Stimulated activated naive B cell treated with anti-CD40 and anti-IgM and Interleukin-4, amounts not matched to agents 10 μg/mL and 1 μg/mL and 100 μg/mL, for 72 hours (primary cell): Measurements from ENCODE around the gene CDH13.

ENCODE experiments used
- ATAC-seq, 2 donors: fragments of 150-1000 bp; cut with Tn5 transposase; replicated peaks; 2 replicates each; pipeline ENCODE4 v1.10.0; 2021; ENCODE audit warnings: moderate library complexity in 1 of 2
- DNase-seq: peaks from one replicate; pipeline ENCODE4 v3.0.0; 2021
- H3K27ac Mint-ChIP-seq: one replicate; pipeline ENCODE4 v1.8.0; 2022; ENCODE audit warnings: mild to moderate bottlenecking, mixed read lengths
- H3K27me3 Mint-ChIP-seq, 2 donors: one replicate each; pipeline ENCODE4 v1.8.0; 2022; ENCODE audit warnings: mixed read lengths in 2 of 2
- H3K36me3 Mint-ChIP-seq, 2 donors: one replicate each; pipeline ENCODE4 v1.8.0; 2022; ENCODE audit warnings: mixed read lengths in 2 of 2, mild to moderate bottlenecking in 1 of 2
- H3K4me1 Mint-ChIP-seq, 2 donors: one replicate each; pipeline ENCODE4 v1.8.0; 2022; ENCODE audit warnings: mixed read lengths in 2 of 2, mild to moderate bottlenecking in 1 of 2
- H3K4me3 Mint-ChIP-seq, 2 donors: one replicate each; pipeline ENCODE4 v1.8.0; 2022; ENCODE audit warnings: mild to moderate bottlenecking in 2 of 2, mixed read lengths in 2 of 2, moderate library complexity in 1 of 2
- H3K9me3 Mint-ChIP-seq, 2 donors: one replicate each; pipeline ENCODE4 v1.8.0; 2022; ENCODE audit warnings: mixed read lengths in 2 of 2, mild to moderate bottlenecking in 1 of 2

The CDH13 gene

DNA sequence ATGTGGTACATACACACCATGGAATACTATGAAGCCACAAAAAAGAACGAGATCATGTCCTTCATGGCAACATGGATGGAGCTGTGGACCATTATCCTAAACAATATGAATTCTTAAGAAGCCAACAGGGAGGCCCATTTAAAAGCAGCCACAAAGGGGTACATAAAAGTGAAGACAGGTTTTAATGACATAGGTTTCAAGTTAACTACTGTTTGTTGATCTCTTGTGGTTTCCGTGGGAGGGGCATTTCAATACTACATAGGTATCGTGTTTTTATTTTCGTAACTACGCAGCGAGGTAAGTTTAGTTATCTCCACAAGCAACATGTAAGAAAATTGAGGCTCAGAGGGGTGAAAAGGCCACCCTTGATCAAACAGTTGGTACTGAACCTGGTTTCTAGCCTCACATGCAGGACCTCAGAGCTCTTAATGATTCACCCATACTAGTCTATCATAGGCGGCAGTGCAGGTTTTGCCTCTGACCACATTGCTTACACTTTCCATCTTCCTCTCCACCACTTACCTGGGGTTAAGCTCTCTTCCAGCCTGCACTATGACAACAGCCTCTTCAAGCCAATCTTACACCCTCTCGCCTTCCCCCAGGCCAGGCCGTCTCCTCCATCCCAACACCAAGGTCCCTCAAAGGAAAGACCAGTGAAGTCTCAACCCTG lies 646.9 kb downstream of the CDH13 start:
- Mint-ChIP-seq H3K36me3 (no peaks in the 10 kb centered on the region), H3K27me3 (peaks cover 11 to 13% of the 10 kb centered on the region in 2 donors), H3K27ac (no peak overlapping the region), H3K4me3 (no peak overlapping the region), H3K4me1 (no peaks in the 10 kb centered on the region), H3K9me3 (no peaks in the 10 kb centered on the region)
- ATAC-seq (no peak), DNase-seq (no peak)

DNA sequence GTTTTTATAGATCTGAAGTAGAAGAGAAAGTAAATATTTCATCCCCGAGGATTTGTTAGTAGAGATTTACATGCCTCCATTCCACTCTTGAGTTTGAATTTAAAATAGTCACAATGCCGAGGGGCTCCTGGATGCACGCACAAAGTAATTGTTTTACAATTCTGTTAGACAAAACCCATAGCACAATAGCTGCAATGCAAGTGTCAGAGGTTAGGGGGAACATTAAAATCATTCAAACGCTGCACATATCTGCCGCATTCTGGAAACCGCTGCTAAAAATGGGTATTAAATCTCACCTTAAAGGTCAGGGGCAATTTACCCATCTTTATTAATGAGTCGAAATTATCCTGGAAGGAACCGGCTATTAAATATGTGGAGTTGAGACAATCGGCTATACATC lies 652.5 kb downstream of the CDH13 start:
- H3K27ac Mint-ChIP-seq, result no peak overlapping the region
- peaks cover 0 to 3% of the 10 kb centered on the region in 2 donors for H3K27me3 Mint-ChIP-seq
- no peak for ATAC-seq
- H3K36me3 Mint-ChIP-seq, result no peaks in the 10 kb centered on the region
- no peaks in the 10 kb centered on the region for H3K4me1 Mint-ChIP-seq
- no peak for DNase-seq
- H3K4me3 Mint-ChIP-seq, result no peak overlapping the region
- no peaks in the 10 kb centered on the region for H3K9me3 Mint-ChIP-seq

DNA sequence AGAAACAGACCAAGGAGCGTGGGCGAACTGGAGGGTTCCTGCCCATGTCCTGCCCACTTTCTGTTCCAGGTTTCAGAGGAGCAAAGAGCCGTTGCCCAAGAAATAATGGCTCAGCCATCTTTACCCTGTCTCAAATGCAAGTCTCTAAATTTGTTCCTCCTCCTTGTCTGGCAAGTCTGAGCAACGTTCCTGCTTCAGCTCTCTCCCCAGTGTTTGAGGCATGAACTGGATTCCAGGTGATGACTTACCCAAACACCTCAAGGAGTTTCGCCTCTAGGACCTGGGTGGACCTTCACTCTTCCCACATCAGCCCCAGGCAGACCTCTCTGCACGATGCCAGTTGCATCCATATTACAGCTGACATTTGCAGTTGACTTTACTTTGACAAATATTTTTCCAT lies 659.2 kb downstream of the CDH13 start:
- no peak for ATAC-seq
- no peaks in the 10 kb centered on the region for H3K36me3 Mint-ChIP-seq
- peaks cover 0 to 2% of the 10 kb centered on the region in 2 donors for H3K27me3 Mint-ChIP-seq
- H3K9me3 Mint-ChIP-seq, result no peaks in the 10 kb centered on the region
- H3K4me1 Mint-ChIP-seq, result no peaks in the 10 kb centered on the region
- no peak for DNase-seq
- no peak overlapping the region for H3K27ac Mint-ChIP-seq
- H3K4me3 Mint-ChIP-seq, result no peak overlapping the region

DNA sequence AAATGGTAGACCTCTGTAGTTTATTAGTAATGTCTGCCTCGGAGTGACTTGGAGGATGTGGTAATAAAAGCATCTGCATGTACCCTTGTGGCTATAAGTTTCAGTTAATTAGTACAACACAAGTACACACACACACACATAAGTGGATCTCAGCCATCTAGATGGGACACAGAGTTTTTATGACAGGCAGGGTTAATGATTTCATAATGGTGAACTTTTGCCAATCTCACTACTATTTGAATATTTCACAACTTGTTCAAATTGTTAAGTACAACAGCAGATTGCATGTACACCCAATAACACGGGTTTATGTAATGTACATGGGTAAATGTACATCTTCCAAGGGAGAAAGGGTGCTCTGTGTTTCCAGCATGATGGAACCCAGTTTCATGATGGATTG lies 669.7 kb downstream of the CDH13 start:
- H3K9me3 Mint-ChIP-seq, result no peaks in the 10 kb centered on the region
- H3K36me3 Mint-ChIP-seq, result no peaks in the 10 kb centered on the region
- DNase-seq (no peak), ATAC-seq (no peak)
- H3K27me3 Mint-ChIP-seq, result peaks cover 0 to 7% of the 10 kb centered on the region in 2 donors
- H3K27ac Mint-ChIP-seq, result no peak overlapping the region
- no peak overlapping the region for H3K4me3 Mint-ChIP-seq
- no peaks in the 10 kb centered on the region for H3K4me1 Mint-ChIP-seq

DNA sequence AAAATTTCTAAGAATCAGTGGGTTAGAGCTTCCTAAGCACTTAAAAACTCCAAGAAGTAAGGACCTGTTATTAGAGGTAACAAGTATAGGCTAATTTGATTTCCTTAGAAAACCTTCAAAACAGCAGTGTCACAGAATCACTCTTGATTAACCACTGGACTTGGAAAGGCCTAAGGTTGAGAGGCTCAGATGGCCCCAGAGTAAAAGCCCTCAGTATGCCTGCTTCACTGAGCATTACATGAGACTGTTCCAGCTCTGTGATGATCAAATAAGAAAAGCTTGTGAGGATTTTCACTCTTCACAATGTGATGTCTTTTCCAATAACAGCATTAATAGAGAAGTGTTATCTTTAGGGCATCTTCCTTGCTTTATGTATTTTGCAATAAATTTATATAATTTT lies 671.8 kb downstream of the CDH13 start:
- no peak for ATAC-seq
- no peaks in the 10 kb centered on the region for H3K9me3 Mint-ChIP-seq
- H3K27me3 Mint-ChIP-seq, result peaks cover 0 to 5% of the 10 kb centered on the region in 2 donors
- no peaks in the 10 kb centered on the region for H3K36me3 Mint-ChIP-seq
- DNase-seq, result no peak
- H3K27ac Mint-ChIP-seq, result no peak overlapping the region
- no peaks in the 10 kb centered on the region for H3K4me1 Mint-ChIP-seq
- no peak overlapping the region for H3K4me3 Mint-ChIP-seq

DNA sequence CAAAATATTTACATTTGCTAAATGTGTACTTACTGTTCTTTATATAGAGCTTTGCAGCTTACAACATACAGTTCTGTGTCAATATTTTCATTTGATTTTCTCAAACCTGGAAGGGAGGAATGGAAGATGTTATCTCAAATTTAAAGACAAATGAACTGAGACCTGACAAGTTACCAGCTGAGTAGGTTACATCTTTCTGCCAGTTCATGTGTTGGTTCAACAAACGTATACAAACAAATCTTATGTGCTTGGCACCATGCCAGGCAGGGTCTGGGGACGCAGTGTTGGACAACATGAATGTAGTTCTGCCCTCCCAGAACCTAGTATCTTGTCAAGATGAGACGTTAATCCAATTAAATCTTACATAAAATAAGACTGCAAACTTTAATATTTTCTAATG lies 673.6 kb downstream of the CDH13 start:
- Mint-ChIP-seq H3K27me3 (peaks cover 5 to 11% of the 10 kb centered on the region in 2 donors), H3K36me3 (no peaks in the 10 kb centered on the region), H3K4me3 (no peak overlapping the region), H3K4me1 (no peaks in the 10 kb centered on the region), H3K9me3 (no peaks in the 10 kb centered on the region), H3K27ac (no peak overlapping the region)
- DNase-seq, result no peak
- no peak for ATAC-seq

DNA sequence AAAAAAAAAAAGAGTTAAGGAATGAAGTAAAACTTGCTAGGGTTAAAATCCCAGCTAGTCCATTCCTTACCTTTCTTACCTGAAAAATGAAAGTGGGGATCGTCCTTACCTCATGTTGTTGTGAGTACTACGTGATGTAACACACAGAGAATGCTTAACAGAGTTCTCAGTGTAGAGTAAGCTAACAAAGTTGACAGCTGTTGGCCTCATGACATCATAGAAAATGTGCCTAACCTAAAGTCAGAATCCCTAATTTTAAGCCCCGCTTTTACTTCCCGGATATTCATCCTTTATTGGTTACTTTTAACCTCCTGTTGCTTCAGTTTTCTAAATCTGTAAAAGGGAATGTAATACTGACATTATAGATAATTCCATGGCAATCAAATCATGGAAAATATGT lies 675.2 kb downstream of the CDH13 start:
- Mint-ChIP-seq H3K36me3 (no peaks in the 10 kb centered on the region), H3K27ac (no peak overlapping the region), H3K27me3 (peaks cover 5 to 11% of the 10 kb centered on the region in 2 donors), H3K4me3 (no peak overlapping the region), H3K4me1 (no peaks in the 10 kb centered on the region), H3K9me3 (no peaks in the 10 kb centered on the region)
- ATAC-seq (no peak), DNase-seq (no peak)

DNA sequence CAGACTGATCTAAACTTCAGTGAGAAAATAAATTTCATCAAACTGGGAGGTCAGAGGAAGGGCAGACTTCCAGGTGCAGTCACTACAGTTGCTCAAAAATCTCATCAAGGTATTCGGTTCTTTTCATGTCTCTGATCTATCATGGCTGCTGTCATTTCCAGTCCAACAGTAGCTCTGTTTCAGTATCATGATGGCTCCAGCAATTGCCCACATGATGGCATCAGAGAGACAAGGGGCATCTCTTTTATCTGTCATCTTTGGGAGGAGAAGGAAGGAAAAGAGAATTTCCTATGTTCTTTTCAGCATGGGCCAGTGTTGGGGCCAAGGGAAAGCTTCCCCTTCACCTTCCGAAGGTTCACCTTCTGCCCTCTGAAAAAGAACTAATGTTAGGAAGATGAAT lies 676.1 kb downstream of the CDH13 start:
- DNase-seq, result no peak
- H3K4me3 Mint-ChIP-seq, result no peak overlapping the region
- no peaks in the 10 kb centered on the region for H3K4me1 Mint-ChIP-seq
- no peak overlapping the region for H3K27ac Mint-ChIP-seq
- no peaks in the 10 kb centered on the region for H3K36me3 Mint-ChIP-seq
- peaks cover 5 to 11% of the 10 kb centered on the region in 2 donors for H3K27me3 Mint-ChIP-seq
- no peaks in the 10 kb centered on the region for H3K9me3 Mint-ChIP-seq
- ATAC-seq, result no peak

DNA sequence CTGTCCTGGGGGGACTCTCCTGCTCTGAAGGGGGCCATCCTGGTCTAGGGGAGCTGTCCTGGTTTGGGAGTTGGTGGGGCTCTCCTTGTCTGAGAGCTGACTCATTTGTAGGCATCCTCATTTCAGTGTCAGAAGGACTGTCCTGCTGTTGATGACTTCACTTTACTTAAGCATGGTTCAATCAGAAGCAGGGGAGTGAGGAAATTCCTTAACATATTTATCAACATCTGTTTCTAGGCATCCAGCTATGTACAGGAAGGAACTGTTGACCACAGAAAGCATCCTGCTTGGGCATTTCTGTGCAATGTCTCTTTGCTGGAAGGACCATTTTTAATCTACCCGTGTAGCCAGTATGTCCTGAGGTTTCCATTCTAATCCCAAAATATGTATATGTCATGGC lies 678.3 kb downstream of the CDH13 start:
- no peaks in the 10 kb centered on the region for H3K4me1 Mint-ChIP-seq

DNA sequence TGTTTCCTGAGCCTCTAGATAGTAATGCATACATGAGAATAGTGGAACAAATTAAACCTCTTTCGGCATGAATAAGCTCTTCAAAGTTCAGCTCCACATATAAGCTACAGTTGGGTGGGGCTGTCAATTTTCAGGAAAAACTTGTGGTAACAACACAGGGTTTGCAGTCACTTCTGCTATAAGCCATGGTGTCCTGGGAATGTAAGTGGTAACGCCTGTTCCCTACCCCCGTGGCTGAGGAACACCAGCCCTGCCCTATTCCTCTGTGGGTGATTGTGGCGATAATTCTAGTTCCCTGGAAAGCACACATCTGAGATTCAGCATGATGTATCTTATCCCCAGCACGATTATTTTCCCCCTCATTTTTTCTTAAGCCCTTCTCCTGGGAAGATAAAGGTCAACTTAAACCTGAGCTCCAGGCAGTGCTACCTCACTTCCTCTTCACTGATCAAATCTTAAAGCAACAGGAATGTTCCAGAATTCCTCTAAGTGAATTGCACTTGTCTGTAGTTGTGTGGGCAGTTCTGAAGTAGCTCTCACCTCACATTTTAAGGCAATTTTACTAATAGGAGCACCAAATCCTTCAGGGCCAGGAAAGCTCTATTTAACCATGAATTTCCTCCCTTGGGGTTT lies 680.3 kb downstream of the CDH13 start:
- ATAC-seq (no peak), DNase-seq (no peak)
- Mint-ChIP-seq H3K36me3 (no peaks in the 10 kb centered on the region), H3K27ac (no peak overlapping the region), H3K4me1 (no peaks in the 10 kb centered on the region), H3K27me3 (peaks cover 8 to 22% of the 10 kb centered on the region in 2 donors), H3K4me3 (no peak overlapping the region), H3K9me3 (no peaks in the 10 kb centered on the region)

More for the DNA sequence above, 678.3 kb downstream of the CDH13 start:
- Mint-ChIP-seq H3K27ac (no peak overlapping the region), H3K9me3 (no peaks in the 10 kb centered on the region), H3K36me3 (no peaks in the 10 kb centered on the region), H3K27me3 (peaks cover 6 to 22% of the 10 kb centered on the region in 2 donors), H3K4me3 (no peak overlapping the region)
- ATAC-seq (no peak), DNase-seq (no peak)

DNA sequence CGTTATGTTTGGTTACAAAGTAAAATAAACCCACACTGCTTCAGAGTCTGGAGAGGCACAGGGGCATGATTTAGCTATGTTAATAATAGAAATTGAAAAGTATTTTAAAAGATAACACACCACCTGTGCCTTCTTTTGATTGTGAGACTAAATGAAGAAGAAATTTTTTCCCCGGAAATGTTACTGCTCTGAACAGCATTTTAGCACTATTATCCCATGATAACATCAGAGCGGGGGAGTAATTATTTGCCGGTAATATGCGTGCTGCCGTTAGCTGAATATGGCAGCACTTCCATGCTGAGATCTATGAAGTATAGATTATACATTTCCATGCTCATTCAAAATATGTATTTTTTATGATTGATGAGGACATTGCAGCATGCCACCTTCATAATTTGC lies 680.8 kb downstream of the CDH13 start:
- H3K4me3 Mint-ChIP-seq, result no peak overlapping the region
- H3K36me3 Mint-ChIP-seq, result no peaks in the 10 kb centered on the region
- no peak overlapping the region for H3K27ac Mint-ChIP-seq
- DNase-seq, result no peak
- ATAC-seq, result no peak
- H3K27me3 Mint-ChIP-seq, result peaks cover 8 to 22% of the 10 kb centered on the region in 2 donors
- H3K4me1 Mint-ChIP-seq, result no peaks in the 10 kb centered on the region
- no peaks in the 10 kb centered on the region for H3K9me3 Mint-ChIP-seq

DNA sequence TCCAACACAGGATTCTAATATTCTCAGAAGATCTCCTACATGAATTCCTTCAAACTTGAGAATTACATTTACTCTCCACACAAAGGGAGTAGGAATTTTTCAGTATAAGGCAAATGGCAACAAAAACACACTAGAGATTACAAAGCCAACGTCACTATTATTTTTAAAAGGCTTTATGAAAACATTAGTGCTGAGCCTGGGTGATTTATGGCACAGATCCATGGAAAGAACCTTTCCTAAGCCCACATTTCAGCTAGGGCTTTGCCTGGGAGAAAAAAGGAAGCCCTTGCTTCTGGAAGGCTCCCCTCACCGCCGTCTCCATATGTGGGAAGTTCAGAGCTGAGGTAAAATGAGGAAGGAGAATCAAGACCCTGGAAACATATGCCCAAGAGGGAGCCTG lies 681.6 kb downstream of the CDH13 start:
- ATAC-seq (no peak), DNase-seq (no peak)
- H3K9me3 Mint-ChIP-seq, result no peaks in the 10 kb centered on the region
- H3K27me3 Mint-ChIP-seq, result peaks cover 8 to 17% of the 10 kb centered on the region in 2 donors
- no peaks in the 10 kb centered on the region for H3K4me1 Mint-ChIP-seq
- H3K4me3 Mint-ChIP-seq, result no peak overlapping the region
- no peaks in the 10 kb centered on the region for H3K36me3 Mint-ChIP-seq
- H3K27ac Mint-ChIP-seq, result no peak overlapping the region

DNA sequence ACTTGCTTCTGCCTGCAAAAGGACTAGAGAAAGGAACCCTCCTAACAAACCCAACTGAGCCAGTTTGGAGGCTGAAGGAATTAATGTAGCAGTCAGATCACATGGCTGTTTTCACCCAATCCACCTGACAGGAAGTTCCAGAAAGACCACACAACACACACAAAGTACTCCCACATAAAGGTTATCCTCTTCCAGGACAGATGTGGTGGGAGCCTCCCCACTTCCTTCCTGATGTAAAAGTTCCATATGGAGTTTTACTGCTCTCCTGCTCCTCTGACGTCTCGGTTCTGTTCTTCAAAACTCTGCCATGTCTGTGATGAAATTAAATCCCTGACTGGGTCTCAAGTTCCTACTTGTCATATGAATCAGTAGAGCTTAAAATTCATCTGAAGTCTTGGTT lies 684.0 kb downstream of the CDH13 start:
- Mint-ChIP-seq H3K4me1 (no peaks in the 10 kb centered on the region), H3K4me3 (no peak overlapping the region), H3K27ac (no peak overlapping the region), H3K36me3 (no peaks in the 10 kb centered on the region), H3K9me3 (no peaks in the 10 kb centered on the region), H3K27me3 (peaks cover 5 to 11% of the 10 kb centered on the region in 2 donors)
- ATAC-seq, result no peak
- DNase-seq, result no peak

DNA sequence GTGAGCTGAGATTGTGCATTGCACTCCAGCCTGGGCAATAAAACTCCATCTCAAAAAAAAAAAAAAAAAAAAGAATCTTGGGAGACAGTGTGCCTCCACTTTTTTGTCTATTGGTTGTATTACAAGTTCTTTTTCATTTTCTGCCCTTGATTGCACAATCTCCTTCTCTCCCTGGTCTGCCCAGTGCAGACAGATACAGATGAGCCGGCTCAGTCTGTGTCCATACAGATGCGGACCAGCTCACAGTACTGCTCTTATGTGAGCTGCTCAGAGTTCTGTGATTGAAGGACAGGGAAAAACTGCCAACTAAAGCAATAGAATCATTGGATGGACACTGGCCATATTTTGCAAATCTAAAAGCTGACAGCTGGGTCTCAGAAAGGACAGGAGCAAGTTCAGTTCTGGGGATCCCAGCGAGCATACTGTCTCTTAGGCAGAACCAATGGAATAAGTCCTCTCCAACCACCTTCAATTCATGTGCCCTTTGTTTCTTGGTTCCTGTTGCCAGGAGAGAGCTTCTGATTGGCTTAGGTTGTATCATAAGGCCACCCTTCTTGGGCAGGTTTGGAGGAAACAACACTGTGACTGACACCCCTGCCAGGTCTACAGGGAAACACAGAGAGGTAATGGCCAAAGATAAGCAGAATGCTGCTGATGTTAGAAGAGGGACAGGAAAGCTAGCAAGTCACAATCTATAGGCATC lies 685.4 kb downstream of the CDH13 start:
- no peak for DNase-seq
- H3K36me3 Mint-ChIP-seq, result no peaks in the 10 kb centered on the region
- peaks cover 9 to 11% of the 10 kb centered on the region in 2 donors for H3K27me3 Mint-ChIP-seq
- H3K9me3 Mint-ChIP-seq, result peaks cover 0 to 3% of the 10 kb centered on the region in 2 donors
- ATAC-seq, result no peak
- H3K4me1 Mint-ChIP-seq, result no peaks in the 10 kb centered on the region
- H3K4me3 Mint-ChIP-seq, result no peak overlapping the region
- H3K27ac Mint-ChIP-seq, result no peak overlapping the region

DNA sequence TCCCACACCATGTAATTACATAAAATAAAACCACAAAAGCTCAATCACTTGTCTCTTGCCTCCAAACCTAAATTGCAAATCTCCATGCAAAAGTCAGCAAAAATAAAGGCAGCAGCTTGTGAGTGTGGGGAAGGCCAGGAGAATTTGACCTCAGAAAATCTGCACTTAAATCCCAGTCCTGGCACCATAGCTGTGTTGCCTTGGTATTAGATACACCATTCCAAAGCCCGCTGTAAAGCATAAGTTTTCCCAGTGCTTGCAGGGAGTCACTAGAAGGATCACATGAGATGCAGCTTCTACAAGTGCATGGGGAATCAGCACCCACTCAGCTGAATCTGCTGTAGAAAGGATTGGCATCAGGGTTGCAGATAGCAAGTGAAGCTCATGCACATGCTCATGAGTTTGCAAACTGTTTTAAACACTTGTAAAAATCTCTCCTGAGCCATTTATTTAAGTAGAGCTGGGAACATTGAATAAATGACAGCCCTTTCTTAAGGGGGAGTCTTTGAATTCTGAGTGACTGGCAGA lies 686.0 kb downstream of the CDH13 start:
- ATAC-seq (no peak), DNase-seq (no peak)
- Mint-ChIP-seq H3K36me3 (no peaks in the 10 kb centered on the region), H3K9me3 (peaks cover 0 to 3% of the 10 kb centered on the region in 2 donors), H3K27ac (no peak overlapping the region), H3K4me3 (no peak overlapping the region), H3K4me1 (no peaks in the 10 kb centered on the region), H3K27me3 (peaks cover 9 to 11% of the 10 kb centered on the region in 2 donors)
